ENCODE data around the gene OR52A5. TPM values are rescaled to one million over a fixed set of nuclear protein-coding genes. Genes with fewer than 3 reads are reported as not detected.
"Not testable (repeated sequence)": the region's sequence is repeated elsewhere in the genome, so short reads cannot be mapped to it uniquely, and the experiment has no call there.

Gene OR52A5
- polyA plus RNA-seq, 1 donor (not counting 4 experiments of a cell fraction or from before 2014, with no cell fraction given): not detected

DNA sequence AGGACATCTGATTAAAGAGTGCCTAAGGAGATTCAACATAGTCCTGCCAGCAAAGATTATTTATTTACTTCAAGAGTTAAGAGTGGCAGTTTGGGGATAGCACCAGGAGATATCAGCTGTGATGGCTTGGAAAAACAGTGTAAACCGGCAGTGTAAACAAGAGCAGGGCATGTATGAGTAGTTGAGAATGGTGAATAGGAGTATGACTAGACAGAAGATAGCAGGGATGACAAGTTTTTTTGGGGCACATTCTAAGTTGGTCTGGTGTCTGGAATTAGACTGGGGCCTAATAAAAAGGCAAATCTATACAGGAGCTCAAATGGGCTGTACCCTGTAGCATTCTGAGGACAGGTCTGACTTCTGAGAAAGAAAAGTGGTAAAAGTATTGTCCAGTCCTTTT lies 22.9 kb upstream of the OR52A5 start:
- H2AFZ ChIP-seq (ENCODE audit: control insufficient read depth, low read length); dilution Hi-C loops (cut with MboI; ENCODE audit: extremely low pct_ligation_motif_present, low sequenced_read_pairs); H3K27ac ChIP-seq (ENCODE audit: control insufficient read depth, insufficient read depth, low read length); DNase-seq (ENCODE audit: low read depth, low spot score); H3K9ac ChIP-seq (ENCODE audit: control insufficient read depth, extremely low read depth, insufficient read depth, low read length); H3K4me1 ChIP-seq (ENCODE audit: control insufficient read depth, extremely low read depth, insufficient read depth, low read length); H3K4me3 ChIP-seq (ENCODE audit: control insufficient read depth in 2 of 3, extremely low read depth in 1 of 3, insufficient read depth in 2 of 3, low read depth in 1 of 3, low read length in 3 of 3); H3K9me3 ChIP-seq (ENCODE audit: control insufficient read depth, low read depth, low read length); H3K27me3 ChIP-seq (ENCODE audit: control insufficient read depth, extremely low read depth, insufficient read depth, low read length); FAIRE-seq; H3K9me1 ChIP-seq (ENCODE audit: control insufficient read depth, extremely low read depth, insufficient read depth, low read length); H3K4me2 ChIP-seq (ENCODE audit: control insufficient read depth, extremely low read depth, insufficient read depth, low read depth, low read length); H3K79me2 ChIP-seq (ENCODE audit: control insufficient read depth, insufficient read depth, low read length); H3K36me3 ChIP-seq (ENCODE audit: control insufficient read depth in 2 of 2, extremely low read depth in 1 of 2, insufficient read depth in 2 of 2, low read length in 2 of 2); H4K20me1 ChIP-seq (ENCODE audit: control insufficient read depth, extremely low read depth, insufficient read depth, low read length): not testable (repeated sequence)

- H3K27ac ChIP-seq (ENCODE audit: control insufficient read depth, insufficient read depth, low read length); H3K4me3 ChIP-seq (ENCODE audit: control insufficient read depth in 2 of 3, extremely low read depth in 1 of 3, insufficient read depth in 2 of 3, low read depth in 1 of 3, low read length in 3 of 3); H3K27me3 ChIP-seq (ENCODE audit: control insufficient read depth, extremely low read depth, insufficient read depth, low read length); DNase-seq (ENCODE audit: low read depth, low spot score); H3K9me3 ChIP-seq (ENCODE audit: control insufficient read depth, low read depth, low read length); H3K9me1 ChIP-seq (ENCODE audit: control insufficient read depth, extremely low read depth, insufficient read depth, low read length); H3K4me1 ChIP-seq (ENCODE audit: control insufficient read depth, extremely low read depth, insufficient read depth, low read length); H3K36me3 ChIP-seq (ENCODE audit: control insufficient read depth in 2 of 2, extremely low read depth in 1 of 2, insufficient read depth in 2 of 2, low read length in 2 of 2); H3K79me2 ChIP-seq (ENCODE audit: control insufficient read depth, insufficient read depth, low read length); H3K9ac ChIP-seq (ENCODE audit: control insufficient read depth, extremely low read depth, insufficient read depth, low read length); FAIRE-seq; H4K20me1 ChIP-seq (ENCODE audit: control insufficient read depth, extremely low read depth, insufficient read depth, low read length); H3K4me2 ChIP-seq (ENCODE audit: control insufficient read depth, extremely low read depth, insufficient read depth, low read depth, low read length); dilution Hi-C loops (cut with MboI; ENCODE audit: extremely low pct_ligation_motif_present, low sequenced_read_pairs); H2AFZ ChIP-seq (ENCODE audit: control insufficient read depth, low read length): not testable (repeated sequence)
Measured at GRCh38 chr11:5160217-5160616, 22.1 kb upstream of the OR52A5 start.

- no peak for DNase-seq (ENCODE audit: low read depth, low spot score)
- Histone ChIP-seq H3K4me3 (ENCODE audit: control insufficient read depth in 2 of 3, extremely low read depth in 1 of 3, insufficient read depth in 2 of 3, low read depth in 1 of 3, low read length in 3 of 3) (no peak overlapping the region), H3K9me3 (ENCODE audit: control insufficient read depth, low read depth, low read length) (no peaks in the 10 kb centered on the region), H3K9ac (ENCODE audit: control insufficient read depth, extremely low read depth, insufficient read depth, low read length) (no peak overlapping the region), H3K9me1 (ENCODE audit: control insufficient read depth, extremely low read depth, insufficient read depth, low read length) (no peaks in the 10 kb centered on the region), H3K4me2 (ENCODE audit: control insufficient read depth, extremely low read depth, insufficient read depth, low read depth, low read length) (no peak overlapping the region), H3K79me2 (ENCODE audit: control insufficient read depth, insufficient read depth, low read length) (no peaks in the 10 kb centered on the region), H3K27ac (ENCODE audit: control insufficient read depth, insufficient read depth, low read length) (no peak overlapping the region), H2AFZ (ENCODE audit: control insufficient read depth, low read length) (no peak overlapping the region), H3K27me3 (ENCODE audit: control insufficient read depth, extremely low read depth, insufficient read depth, low read length) (no peaks in the 10 kb centered on the region), H4K20me1 (ENCODE audit: control insufficient read depth, extremely low read depth, insufficient read depth, low read length) (no peaks in the 10 kb centered on the region), H3K4me1 (ENCODE audit: control insufficient read depth, extremely low read depth, insufficient read depth, low read length) (no peaks in the 10 kb centered on the region), H3K36me3 (ENCODE audit: control insufficient read depth in 2 of 2, extremely low read depth in 1 of 2, insufficient read depth in 2 of 2, low read length in 2 of 2) (no peaks in the 10 kb centered on the region)
- dilution Hi-C loops (cut with MboI; ENCODE audit: extremely low pct_ligation_motif_present, low sequenced_read_pairs): no loop called here
- TF ChIP-seq CTCF (optimal IDR thresholded peaks at IDR 0.05 in 1 of 3, IDR thresholded peaks at IDR 0.05 in 1 of 3, conservative IDR thresholded peaks at IDR 0.05 in 1 of 3; ENCODE audit: extremely low read depth in 1 of 3, insufficient read depth in 2 of 3, low read length in 3 of 3) (no peak), EZH2 (IDR thresholded peaks at IDR 0.05; ENCODE audit: low read length) (no peak)
- no peak for FAIRE-seq
Measured at GRCh38 chr11:5159806-5160205, 21.6 kb upstream of the OR52A5 start.

All from keratinocyte (primary cell).